ENCODE data around the gene CES3.
A peak's percentile ranks its signal among the peaks of the same experiment; 100 is the strongest.
"Not testable (repeated sequence)": the region's sequence is repeated elsewhere in the genome, so short reads cannot be mapped to it uniquely, and the experiment has no call there.

CES3 gene

GRCh38 chr16:66973716-66974115, 12.7 kb downstream of the CES3 start:
- DNase-seq = no peak

DNA sequence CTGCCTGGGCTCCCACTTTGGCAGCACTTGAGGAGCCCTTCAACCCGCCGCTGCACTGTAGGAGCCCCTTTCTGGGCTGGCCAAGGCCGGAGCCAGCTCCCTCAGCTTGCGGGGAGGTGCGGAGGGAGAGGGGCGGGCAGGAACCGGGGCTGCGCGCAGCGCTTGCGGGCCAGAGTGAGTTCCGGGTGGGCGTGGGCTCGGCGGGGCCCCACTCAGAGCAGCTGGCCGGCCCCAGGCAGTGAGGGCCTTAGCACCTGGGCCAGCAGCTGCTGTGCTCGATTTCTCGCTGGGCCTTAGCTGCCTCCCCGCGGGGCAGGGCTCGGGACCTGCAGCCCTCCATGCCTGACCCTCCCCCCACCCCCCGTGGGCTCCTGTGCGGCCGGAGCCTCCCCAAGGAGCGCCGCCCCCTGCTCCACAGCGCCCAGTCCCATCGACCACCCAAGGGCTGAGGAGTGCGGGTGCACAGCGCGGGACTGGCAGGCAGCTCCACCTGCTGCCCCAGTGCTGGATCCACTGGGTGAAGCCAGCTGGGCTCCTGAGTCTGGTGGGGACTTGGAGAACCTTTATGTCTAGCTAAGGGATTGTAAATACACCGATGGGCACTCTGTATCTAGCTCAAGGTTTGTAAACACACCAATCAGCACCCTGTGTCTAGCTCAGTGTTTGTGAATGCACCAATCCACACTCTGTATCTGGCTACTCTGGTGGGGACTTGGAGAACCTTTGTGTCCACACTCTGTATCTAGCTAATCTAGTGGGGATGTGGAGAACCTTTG, 13.3 kb downstream of the CES3 start:
- not testable (repeated sequence) for DNase-seq

DNA sequence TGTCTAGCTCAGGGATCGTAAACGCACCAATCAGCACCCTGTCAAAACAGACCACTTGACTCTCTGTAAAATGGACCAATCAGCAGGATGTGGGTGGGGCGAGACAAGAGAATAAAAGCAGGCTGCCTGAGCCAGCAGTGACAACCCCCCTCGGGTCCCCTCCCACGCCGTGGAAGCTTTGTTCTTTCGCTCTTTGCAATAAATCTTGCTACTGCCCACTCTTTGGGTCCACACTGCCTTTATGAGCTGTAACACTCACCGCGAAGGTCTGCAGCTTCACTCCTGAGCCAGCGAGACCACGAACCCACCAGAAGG, 13.8 kb downstream of the CES3 start:
- DNase-seq = peak in 4 of 5 experiments; percentile 15 to 73 (median 25)

GRCh38 chr16:66975302-66975893, 14.3 kb downstream of the CES3 start:
- DNase-seq = no peak

DNA sequence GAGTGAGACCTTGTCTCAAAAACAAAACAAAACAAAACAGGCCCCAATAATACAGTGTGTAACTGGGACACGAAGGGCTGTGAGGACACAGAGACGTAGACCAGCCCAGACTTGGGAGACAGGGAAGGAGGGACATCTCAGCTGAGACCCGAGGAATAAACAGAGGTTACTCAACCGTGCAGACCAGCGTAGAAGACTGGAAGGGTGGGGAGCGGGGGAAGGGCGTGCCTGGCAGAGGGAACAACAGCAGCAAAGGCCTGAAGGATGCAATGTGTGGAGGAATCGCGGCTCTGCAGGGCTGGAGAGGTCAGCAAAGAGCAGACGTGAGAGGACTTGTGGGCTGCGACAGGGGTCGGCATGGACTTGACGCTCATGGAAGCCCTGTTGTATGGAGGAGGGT, 15.7 kb downstream of the CES3 start:
- DNase-seq = no peak

DNA sequence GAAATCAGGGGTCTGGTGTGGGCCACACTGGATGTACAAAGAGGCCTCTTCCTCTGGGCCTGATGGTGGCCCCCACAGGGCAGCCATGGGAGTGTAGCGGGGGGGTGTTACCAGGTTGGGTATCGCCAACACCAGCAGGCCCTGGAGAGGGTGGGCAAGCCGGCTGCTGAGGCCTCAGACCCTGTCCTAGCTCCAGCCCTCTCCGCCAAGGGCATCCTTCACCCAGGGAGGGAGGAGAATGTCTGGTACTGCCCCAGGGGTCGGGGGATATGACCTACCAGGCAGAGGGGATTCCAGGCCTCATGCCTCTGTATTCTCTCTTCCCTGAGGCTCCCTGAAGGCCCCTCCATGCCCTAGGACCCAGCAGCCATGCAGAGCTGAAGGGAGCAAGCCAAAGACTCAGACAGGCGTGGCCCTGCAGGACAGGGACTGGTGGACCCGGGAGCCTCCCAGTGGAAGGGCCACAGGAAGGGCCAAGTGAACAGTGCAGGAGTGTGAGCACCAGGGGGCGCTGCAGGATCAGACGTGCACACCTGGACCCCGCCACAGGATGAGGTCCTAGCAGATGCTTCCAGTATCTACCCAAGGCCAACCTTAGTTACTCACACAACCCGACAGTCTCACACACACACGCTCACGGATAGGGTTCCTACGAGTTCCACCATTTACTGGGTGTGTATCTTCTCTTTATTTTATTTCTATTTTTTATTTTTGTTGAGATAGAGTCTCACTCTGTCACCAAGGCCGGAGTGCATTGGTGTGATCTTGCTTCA, 16.5 kb downstream of the CES3 start:
- DNase-seq = peak; percentile 69 to 88 (median 82)

- DNase-seq = no peak
Measured at GRCh38 chr16:66979011-66979717, 18.1 kb downstream of the CES3 start.

DNA sequence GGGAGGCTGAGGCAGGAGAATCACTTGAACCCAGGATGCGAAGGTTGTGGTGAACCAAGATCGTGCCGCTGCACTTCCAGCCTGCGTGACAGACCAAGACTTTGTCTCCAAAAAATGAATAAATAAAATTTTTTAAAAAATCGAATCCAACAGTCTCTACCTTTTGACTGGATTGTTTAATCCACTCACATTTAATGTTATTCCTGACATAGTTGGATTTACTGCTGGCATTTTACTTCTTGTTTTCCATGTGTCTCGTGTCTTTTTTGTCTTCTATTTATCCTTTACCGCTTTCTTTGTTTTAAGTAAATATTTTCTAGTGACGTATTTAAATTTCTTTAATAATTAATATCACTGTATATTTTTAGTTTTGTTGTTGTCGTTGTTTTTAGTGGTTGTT, 22.0 kb downstream of the CES3 start:
- DNase-seq = no peak

GRCh38 chr16:66984892-66985311, 23.8 kb downstream of the CES3 start:
- peak in 2 of 5 experiments; percentile 51 to 87 for DNase-seq

DNA sequence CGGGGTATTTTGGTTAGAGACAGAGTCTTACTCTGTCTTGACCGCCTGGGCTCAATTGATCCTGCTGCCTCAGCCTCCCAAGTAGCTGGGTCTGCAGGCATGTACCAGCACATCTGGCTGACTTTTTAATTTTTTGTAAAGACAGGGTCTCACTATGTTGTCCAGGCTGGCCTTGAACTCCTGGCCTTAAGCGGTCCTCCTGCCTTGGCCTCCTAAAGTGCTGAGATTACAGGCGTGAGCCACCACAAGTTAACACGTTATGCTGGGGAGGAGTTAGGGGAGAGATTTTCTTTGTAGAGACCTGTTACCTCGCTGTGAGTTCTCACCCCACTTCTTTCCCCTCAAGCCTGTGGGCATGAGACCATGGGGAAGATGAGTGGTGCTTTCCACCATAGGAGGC, 25.5 kb downstream of the CES3 start:
- DNase-seq = no peak

DNA sequence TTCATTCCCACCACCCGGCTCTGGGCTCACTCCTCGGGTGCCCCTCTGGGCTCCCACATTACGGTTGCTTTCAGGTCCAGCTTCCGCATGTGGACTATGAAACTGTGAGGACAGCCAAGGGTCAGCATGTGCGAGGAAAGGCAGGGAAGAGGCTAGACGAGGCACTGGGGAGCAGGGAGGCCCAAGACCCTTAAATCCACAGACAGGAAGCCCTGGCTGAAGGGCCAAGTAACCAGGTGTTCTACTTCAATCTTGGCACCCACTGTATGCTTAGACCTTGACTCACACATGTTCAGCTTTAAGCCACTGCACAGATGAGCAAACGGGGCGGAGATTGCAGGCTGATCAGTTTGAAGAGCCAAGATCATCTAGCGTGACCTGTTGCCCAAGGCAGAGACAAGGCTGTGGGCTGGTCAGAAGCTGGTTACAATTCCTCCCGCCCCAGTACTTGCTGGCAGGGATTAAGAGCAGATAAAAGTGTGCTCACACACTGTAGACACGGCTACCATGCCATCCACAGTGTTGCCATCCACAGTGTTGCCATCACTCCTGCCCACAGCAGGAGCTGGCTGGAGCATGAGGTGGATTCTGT, 27.2 kb downstream of the CES3 start, which contains the start of gene CES4A:
Gene CES4A, plus strand, starts transcription at position 393 of the 592 bp plus-strand sequence. Its CDS starts 184 bp downstream, at position 577.
- DNase-seq = peak in 1 of 5 experiments; percentile 34

- no peak for DNase-seq
Measured at GRCh38 chr16:66991545-66992077, 30.5 kb downstream of the CES3 start.

DNA sequence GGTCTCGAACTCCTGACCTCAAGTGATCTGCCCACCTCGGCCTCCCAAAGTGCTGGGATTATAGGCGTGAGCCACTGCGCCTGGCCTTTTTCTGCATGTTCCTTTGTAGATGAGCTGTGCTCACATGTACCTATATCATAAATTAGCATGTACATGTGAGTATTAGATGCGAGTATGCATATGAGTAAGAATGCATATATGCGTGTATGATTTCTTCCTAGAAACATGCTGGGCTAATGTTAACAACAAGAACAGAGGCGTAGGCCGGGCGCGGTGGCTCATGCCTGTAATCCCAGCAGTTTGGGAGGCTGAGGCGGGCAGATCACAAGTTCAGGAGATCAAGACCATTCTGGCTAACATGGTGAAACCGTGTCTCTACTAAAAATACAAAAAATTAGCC, 32.5 kb downstream of the CES3 start:
- not testable (repeated sequence) for DNase-seq

- DNase-seq = no peak
Measured at GRCh38 chr16:66996324-66996982, 35.4 kb downstream of the CES3 start.

DNA sequence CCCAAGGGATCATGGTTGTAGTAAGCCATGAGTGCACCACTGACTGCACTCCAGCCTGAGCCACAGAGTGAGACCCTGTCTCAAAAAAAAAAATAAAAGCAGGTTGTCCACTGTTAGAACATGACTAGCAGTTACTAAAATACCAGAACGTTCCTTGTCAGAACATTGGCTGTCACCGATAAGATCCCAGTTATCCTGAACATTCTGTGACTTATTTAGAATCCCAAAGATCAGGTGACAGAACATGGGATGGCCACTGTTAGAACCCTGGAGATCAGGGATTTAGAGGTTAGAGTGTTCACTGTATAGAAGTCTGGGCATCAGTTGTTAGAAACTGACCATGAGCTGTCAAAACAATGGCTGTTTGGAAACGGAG, 35.9 kb downstream of the CES3 start:
- no peak for DNase-seq

- peak; percentile 23 to 79 (median 43) for DNase-seq
Measured at GRCh38 chr16:67000384-67001351, 39.6 kb downstream of the CES3 start.

- no peak for DNase-seq
Measured at GRCh38 chr16:67001726-67002125, 40.7 kb downstream of the CES3 start.

GRCh38 chr16:67006930-67007658, 46.0 kb downstream of the CES3 start:
- no peak for DNase-seq

DNA sequence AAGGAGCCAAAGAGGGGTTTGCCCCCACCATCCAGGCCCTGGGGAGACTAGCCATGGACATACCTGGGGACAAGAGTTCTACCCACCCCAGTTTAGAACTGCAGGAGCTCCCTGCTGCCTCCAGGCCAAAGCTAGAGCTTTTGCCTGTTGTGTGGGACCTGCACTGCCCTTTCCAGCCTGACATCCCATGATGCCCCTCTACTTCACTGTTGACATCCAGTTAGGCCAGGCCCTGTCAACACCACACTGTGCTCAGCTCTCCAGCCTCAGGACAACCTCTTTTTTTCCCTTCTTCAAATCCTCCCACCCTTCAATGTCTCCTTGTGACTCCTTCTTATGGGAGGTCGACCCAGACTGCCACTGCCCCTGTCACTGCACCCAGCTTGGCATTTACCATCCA, 48.1 kb downstream of the CES3 start:
- no peak for DNase-seq

DNA sequence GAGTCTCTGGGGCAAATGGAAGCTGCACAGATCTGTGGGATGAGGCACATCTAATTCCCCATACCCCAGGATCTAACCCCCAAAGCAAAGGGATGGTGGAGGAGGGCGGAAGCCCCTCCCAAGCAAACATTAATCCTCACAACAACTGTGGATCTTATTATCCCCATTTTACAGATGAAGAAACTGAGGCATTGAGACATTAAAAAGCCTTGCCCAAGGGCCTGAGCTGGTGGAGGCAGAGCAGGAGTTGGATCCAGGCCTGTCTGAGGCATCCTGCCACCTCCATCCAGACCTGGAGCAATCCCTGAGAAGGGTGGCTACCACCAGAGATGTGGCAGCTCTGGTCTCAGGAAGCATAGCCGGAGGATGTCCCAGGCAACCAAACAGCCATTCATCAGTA, 50.2 kb downstream of the CES3 start:
- DNase-seq = no peak
